Upper lobe of right lung (tissue), 1 donor: ENCODE results near the gene RASAL3. TPM values are rescaled to one million over a fixed set of nuclear protein-coding genes. Genes with fewer than 3 reads are reported as not detected.

Source experiments
- ATAC-seq: fragments of 200-7000 bp; cut with Tn5 transposase; one replicate; pipeline ENCODE4 v1.9.1; 2020; ENCODE audit warnings: mild to moderate bottlenecking, moderate library complexity
- DNase-seq: peaks from one replicate; pipeline ENCODE4 v3.0.0-alpha.2; 2020
- H3K27ac ChIP-seq: fragments of 200-600 bp; one replicate; pipeline ENCODE4 v1.8.0; 2022
- H3K27me3 ChIP-seq: fragments of 200-600 bp; one replicate; pipeline ENCODE4 v1.8.0; 2022; ENCODE audit warnings: mild to moderate bottlenecking
- H3K36me3 ChIP-seq: fragments of 200-600 bp; one replicate; pipeline ENCODE4 v1.8.0; 2022
- H3K4me1 ChIP-seq: fragments of 200-600 bp; one replicate; pipeline ENCODE4 v1.8.0; 2022
- H3K4me3 ChIP-seq: fragments of 200-600 bp; one replicate; pipeline ENCODE4 v1.8.0; 2022; ENCODE audit warnings: mild to moderate bottlenecking
- H3K9me3 ChIP-seq: fragments of 200-600 bp; one replicate; pipeline ENCODE4 v1.8.0; 2022
- CTCF ChIP-seq: fragments of 200-600 bp; IDR thresholded peaks from one replicate; pipeline ENCODE4 v1.8.0; 2022; ENCODE audit warnings: antibody characterized with exemption
- intact Hi-C: fragments of 100-400 bp; cut with DNase I; formaldehyde crosslinking; loops from one replicate; pipeline ENCODE4 v1.11.0; 2022
- total RNA-seq: library from RNA; stranded (reverse); fragmentation: NEBNext Ultra II Directional; extraction: Animal tissue kit (Norgen Biotek cat#: 25700); gene quantifications from one replicate; pipeline ENCODE4 v1.2.1, GENCODE V29; 2021
- donor health status: DM: no; HTN: yes; CAD: no; lungs with severe emphysema.

Gene RASAL3
- total RNA-seq, 1 donor from 2014 or later, result 19.1 TPM

- DNase-seq (no peak), ATAC-seq (no peak)
- H3K27me3 ChIP-seq, result no peaks in the 10 kb centered on the region
- no peaks in the 10 kb centered on the region for H3K9me3 ChIP-seq
- H3K4me1 ChIP-seq, result peaks cover 10% of the 10 kb centered on the region
- no peaks in the 10 kb centered on the region for H3K36me3 ChIP-seq
- H3K27ac ChIP-seq, result no peak overlapping the region
- intact Hi-C loops, result no loop called here
- no peak overlapping the region for H3K4me3 ChIP-seq
- no peak for TF ChIP-seq CTCF
These were observed 27.6 kb downstream of the RASAL3 start for GRCh38 chr19:15436826-15437110.

GRCh38 chr19:15436012-15436825 is 28.1 kb downstream of the RASAL3 start:
- Histone ChIP-seq H3K9me3 (no peaks in the 10 kb centered on the region), H3K4me1 (peaks cover 16% of the 10 kb centered on the region), H3K4me3 (no peak overlapping the region), H3K27ac (no peak overlapping the region), H3K27me3 (no peaks in the 10 kb centered on the region), H3K36me3 (no peaks in the 10 kb centered on the region)
- intact Hi-C loops, result no loop called here
- DNase-seq, result no peak
- ATAC-seq, result no peak
- TF ChIP-seq CTCF, result no peak

GRCh38 chr19:15433519-15434069 is 30.8 kb downstream of the RASAL3 start:
- Histone ChIP-seq H3K9me3 (no peaks in the 10 kb centered on the region), H3K27me3 (no peaks in the 10 kb centered on the region), H3K4me3 (peak overlapping the region; percentile 75), H3K27ac (peak overlapping the region; percentile 86), H3K36me3 (peaks cover 6% of the 10 kb centered on the region), H3K4me1 (peaks cover 27% of the 10 kb centered on the region)
- DNase-seq (no peak), ATAC-seq (no peak)
- TF ChIP-seq CTCF, result no peak
- intact Hi-C loops, result no loop called here

GRCh38 chr19:15432629-15433518 is 31.5 kb downstream of the RASAL3 start:
- TF ChIP-seq CTCF, result no peak
- ATAC-seq (peak; percentile 97), DNase-seq (peak; percentile 97)
- Histone ChIP-seq H3K4me3 (peak overlapping the region; percentile 75), H3K27ac (peak overlapping the region; percentile 86), H3K4me1 (peaks cover 27% of the 10 kb centered on the region), H3K9me3 (no peaks in the 10 kb centered on the region), H3K27me3 (no peaks in the 10 kb centered on the region), H3K36me3 (peaks cover 10% of the 10 kb centered on the region)
- intact Hi-C loops, result no loop called here

GRCh38 chr19:15432018-15432494 is 32.3 kb downstream of the RASAL3 start:
- DNase-seq, result no peak
- Histone ChIP-seq H3K4me1 (peaks cover 27% of the 10 kb centered on the region), H3K27ac (peak overlapping the region; percentile 51), H3K36me3 (peaks cover 19% of the 10 kb centered on the region), H3K27me3 (no peaks in the 10 kb centered on the region), H3K9me3 (no peaks in the 10 kb centered on the region), H3K4me3 (peak overlapping the region; percentile 74)
- intact Hi-C loops, result no loop called here
- TF ChIP-seq CTCF, result no peak
- no peak for ATAC-seq
